GM23248 (cell line): ENCODE results near the gene STK17A. TPM values are rescaled to one million over a fixed set of nuclear protein-coding genes. Genes with fewer than 3 reads are reported as not detected.

ENCODE experiments used
- DNase-seq: peaks from one replicate; pipeline ENCODE4 v3.0.0-alpha.2; 2015
- H2AFZ ChIP-seq: fragments of 200-600 bp; sonication (generic); 2 replicates; pipeline ENCODE4 v1.6.1; 2016; ENCODE audit warnings: antibody characterized with exemption
- H3F3A ChIP-seq: fragments of 200-600 bp; sonication (generic); 2 replicates; pipeline ENCODE4 v1.6.1; 2016; ENCODE audit warnings: mild to moderate bottlenecking, antibody characterized with exemption, mixed run types; ENCODE audit not compliant: insufficient read depth
- H3K27ac ChIP-seq: fragments of 200-600 bp; sonication (generic); 2 replicates; pipeline ENCODE4 v1.5.1; 2016; ENCODE audit warnings: mild to moderate bottlenecking
- H3K27me3 ChIP-seq: fragments of 200-600 bp; sonication (generic); replicated peaks from 2 replicates; pipeline ENCODE4 v1.6.1; 2016; ENCODE audit warnings: mild to moderate bottlenecking; ENCODE audit not compliant: insufficient read depth
- H3K36me3 ChIP-seq: fragments of 200-600 bp; sonication (generic); 2 replicates; pipeline ENCODE4 v1.6.1; 2016; ENCODE audit warnings: low read depth, mild to moderate bottlenecking
- H3K4me1 ChIP-seq: fragments of 200-600 bp; sonication (generic); 2 replicates; pipeline ENCODE4 v1.6.1; 2016; ENCODE audit warnings: mild to moderate bottlenecking; ENCODE audit not compliant: insufficient read depth
- H3K4me2 ChIP-seq: fragments of 200-600 bp; sonication (generic); one replicate; pipeline ENCODE4 v1.6.1; 2016; ENCODE audit warnings: mild to moderate bottlenecking; ENCODE audit not compliant: unreplicated experiment
- H3K4me3 ChIP-seq: fragments of 200-600 bp; sonication (generic); 2 replicates; pipeline ENCODE4 v1.5.1; 2016; ENCODE audit warnings: mild to moderate bottlenecking
- H3K79me2 ChIP-seq: fragments of 200-600 bp; sonication (generic); 2 replicates; pipeline ENCODE4 v1.6.1; 2016; ENCODE audit warnings: mild to moderate bottlenecking; ENCODE audit not compliant: insufficient read depth
- H3K9ac ChIP-seq: fragments of 200-600 bp; sonication (generic); 2 replicates; pipeline ENCODE4 v1.6.1; 2016; ENCODE audit warnings: mild to moderate bottlenecking
- H3K9me2 ChIP-seq: fragments of 200-600 bp; sonication (generic); 2 replicates; pipeline ENCODE4 v1.6.1; 2016; ENCODE audit warnings: mixed run types, mild to moderate bottlenecking, moderate library complexity; ENCODE audit not compliant: insufficient read depth
- H3K9me3 ChIP-seq: fragments of 200-600 bp; sonication (generic); one replicate; pipeline ENCODE4 v1.6.1; 2017; ENCODE audit warnings: low read depth
- H4K20me1 ChIP-seq: fragments of 200-600 bp; sonication (generic); 2 replicates; pipeline ENCODE4 v1.6.0; 2016; ENCODE audit not compliant: insufficient read depth
- EZH2 ChIP-seq: fragments of 200-600 bp; sonication (generic); IDR thresholded peaks from 2 replicates; pipeline ENCODE4 v1.6.1; 2018; ENCODE audit warnings: antibody characterized with exemption, mild to moderate bottlenecking; ENCODE audit not compliant: insufficient read depth, poor library complexity, severe bottlenecking
- EZH2phosphoT487 ChIP-seq: fragments of 200-600 bp; sonication (generic); IDR thresholded peaks from 2 replicates; pipeline ENCODE4 v1.6.1; 2018; ENCODE audit warnings: antibody characterized with exemption, moderate library complexity, mild to moderate bottlenecking, low read depth; ENCODE audit not compliant: insufficient read depth
- WGBS, 2 experiments: methylation state at CpG; one replicate each; pipeline ENCODE4 v1.1.6; 2015 to 2017; ENCODE audit warnings: low lambda C conversion rate in 2 of 2, low coverage in 1 of 2; ENCODE audit errors: missing lambda C conversion rate in 2 of 2; 5-methylcytosine and 5-hydroxymethylcytosine counted together
- in situ Hi-C: fragments of 300-500 bp; cut with MboI; formaldehyde crosslinking; loops from 2 replicates; pipeline ENCODE4 v1.15.0; 2020
- polyA plus RNA-seq: library from polyadenylated mRNA; unstranded; fragments of >200 nt; fragmentation: Nextera tagmentation; extraction: Ambion mirVana; gene quantifications from 2 replicates; pipeline ENCODE4 v1.2.1, GENCODE V29; 2016
- total RNA-seq: library from RNA; depleted of rRNA; stranded (reverse); fragments of >200 nt; shearing (Covaris generic); gene quantifications from 2 replicates; pipeline ENCODE4 v1.2.3, GENCODE V29; 2014

The STK17A gene
- total and polyA plus RNA-seq, 2 experiments from 2014 or later, result 102 to 132 TPM

DNA sequence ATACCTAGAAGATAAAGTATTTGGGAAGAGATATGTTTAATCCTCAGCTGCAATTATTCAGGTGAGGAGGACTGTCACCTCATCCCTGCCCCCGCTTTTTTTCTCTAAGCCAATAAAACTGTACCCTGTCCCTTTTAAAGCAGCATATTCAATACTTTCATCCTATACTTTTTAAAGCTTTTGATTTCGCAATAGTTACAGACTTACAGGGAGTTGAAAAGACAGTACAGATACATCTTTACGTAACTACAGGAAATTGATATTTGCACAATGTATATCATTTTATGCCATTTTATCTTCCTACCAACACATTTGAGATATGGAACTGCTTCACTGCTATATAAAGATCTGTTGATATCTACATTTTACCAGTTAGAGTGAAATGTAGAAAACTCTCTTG is 47.6 kb downstream of the STK17A start:
- Histone ChIP-seq H3K4me1 (0 out of 2 replicates have a peak, but pooled peaks cover under 1% of the 10 kb centered on the region), H4K20me1 (no peaks in the 10 kb centered on the region), H3K36me3 (peaks cover 79% of the 10 kb centered on the region), H3K27ac (no peak overlapping the region), H3K27me3 (no peaks in the 10 kb centered on the region), H3K4me3 (no peak overlapping the region), H3K4me2 (no peak overlapping the region), H2AFZ (no peak overlapping the region), H3K9ac (no peak overlapping the region), H3K79me2 (peaks cover 100% of the 10 kb centered on the region), H3F3A (peaks cover 88% of the 10 kb centered on the region), H3K9me3 (no peaks in the 10 kb centered on the region), H3K9me2 (no peaks in the 10 kb centered on the region)
- no peak for TF ChIP-seq EZH2
- TF ChIP-seq EZH2phosphoT487, result no peak
- no peak for DNase-seq
- in situ Hi-C loops, result no loop called here
- 81% methylated on average over 3 of the region's 3 CpGs for WGBS, 2 experiments

DNA sequence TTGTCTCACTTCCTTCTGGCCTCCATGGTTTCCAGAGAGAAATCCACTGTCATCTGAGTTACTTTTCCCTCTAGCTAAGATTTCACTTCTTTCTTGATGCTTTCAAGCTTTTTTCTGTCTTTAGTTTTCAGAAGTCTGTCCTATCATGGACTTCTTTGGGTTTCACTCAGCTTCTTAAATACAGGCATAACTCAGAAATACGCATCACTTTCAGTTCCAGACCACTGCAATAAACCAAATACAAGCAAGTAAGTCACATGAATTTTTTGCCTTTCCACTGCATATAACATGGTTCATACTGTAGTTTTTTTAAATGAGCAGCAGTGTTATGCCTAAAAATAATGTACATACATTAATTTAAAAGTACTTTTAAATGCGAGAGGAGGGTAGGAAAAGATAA is 48.7 kb downstream of the STK17A start:
- no peaks in the 10 kb centered on the region for H3K9me2 ChIP-seq
- H3K4me2 ChIP-seq, result no peak overlapping the region
- H3K27me3 ChIP-seq, result no peaks in the 10 kb centered on the region
- H3K27ac ChIP-seq, result 0 out of 2 replicates have a peak overlapping the region, but pooled peaks have one; percentile 3
- no peaks in the 10 kb centered on the region for H4K20me1 ChIP-seq
- 96% methylated on average over 2 of the region's 2 CpGs for WGBS, 2 experiments
- no peak for DNase-seq
- no peak for TF ChIP-seq EZH2phosphoT487
- no peak for TF ChIP-seq EZH2
- H3K9me3 ChIP-seq, result no peaks in the 10 kb centered on the region
- no peak overlapping the region for H3K9ac ChIP-seq
- H2AFZ ChIP-seq, result no peak overlapping the region
- H3F3A ChIP-seq, result peaks cover 90% of the 10 kb centered on the region
- in situ Hi-C loops, result no loop called here
- H3K4me3 ChIP-seq, result no peak overlapping the region
- H3K79me2 ChIP-seq, result peaks cover 100% of the 10 kb centered on the region
- peaks cover 10% of the 10 kb centered on the region for H3K4me1 ChIP-seq
- H3K36me3 ChIP-seq, result peaks cover 78% of the 10 kb centered on the region

DNA sequence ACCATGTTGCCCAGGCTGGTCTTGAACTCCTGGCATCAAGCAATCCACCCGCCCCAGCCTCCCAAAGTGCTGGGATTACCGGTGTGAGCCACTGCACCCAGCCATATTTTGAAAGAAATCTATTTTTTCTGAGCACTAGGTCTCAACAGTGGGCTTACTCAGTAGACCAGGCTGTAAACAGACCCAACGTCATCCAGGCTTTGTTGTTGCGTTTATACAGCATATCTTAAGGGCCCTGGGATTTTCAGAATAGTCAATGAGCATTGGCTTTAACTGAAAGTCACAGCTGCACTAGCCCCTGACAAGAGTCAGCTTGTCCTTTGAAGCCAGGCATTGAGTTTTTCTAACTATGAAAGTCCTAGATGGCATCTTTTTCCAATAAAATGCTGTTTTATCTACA is 49.8 kb downstream of the STK17A start:
- Histone ChIP-seq H4K20me1 (no peaks in the 10 kb centered on the region), H3K9ac (no peak overlapping the region), H3K4me3 (no peak overlapping the region), H3K9me2 (no peaks in the 10 kb centered on the region), H2AFZ (no peak overlapping the region), H3K4me2 (no peak overlapping the region), H3K4me1 (peaks cover 22% of the 10 kb centered on the region), H3F3A (peaks cover 91% of the 10 kb centered on the region), H3K27me3 (no peaks in the 10 kb centered on the region), H3K79me2 (peaks cover 100% of the 10 kb centered on the region), H3K27ac (no peak overlapping the region), H3K9me3 (no peaks in the 10 kb centered on the region), H3K36me3 (peaks cover 75% of the 10 kb centered on the region)
- WGBS, 2 experiments, result 89 to 91% methylated on average over 4 of the region's 4 CpGs
- no peak for DNase-seq
- TF ChIP-seq EZH2phosphoT487 (no peak), EZH2 (no peak)
- in situ Hi-C loops, result no loop called here

DNA sequence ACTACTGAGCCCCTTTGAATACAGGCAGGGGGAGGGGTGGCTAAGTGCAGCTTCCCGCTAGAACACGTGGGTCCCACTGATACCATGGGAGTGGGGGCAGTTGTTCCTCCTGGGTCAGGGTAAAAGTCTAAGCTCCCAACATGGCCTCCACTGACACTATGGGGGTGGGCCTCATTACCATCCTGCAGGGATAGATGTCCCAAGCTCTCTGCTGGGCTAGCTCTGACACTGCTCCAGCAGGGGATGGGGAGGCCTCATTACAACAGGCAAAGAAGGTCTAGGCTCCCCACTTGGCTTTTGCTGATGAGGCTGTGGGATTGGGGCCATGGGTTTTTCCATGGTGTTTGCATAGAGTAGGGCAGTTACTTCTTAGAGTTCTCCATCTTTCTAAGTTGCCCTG is 51.5 kb downstream of the STK17A start:
- Histone ChIP-seq H3K27me3 (no peaks in the 10 kb centered on the region), H3K9me2 (no peaks in the 10 kb centered on the region), H3F3A (peaks cover 89% of the 10 kb centered on the region), H3K9me3 (no peaks in the 10 kb centered on the region), H3K36me3 (peaks cover 76% of the 10 kb centered on the region), H3K27ac (no peak overlapping the region), H4K20me1 (no peaks in the 10 kb centered on the region), H3K4me2 (no peak overlapping the region), H3K79me2 (peaks cover 100% of the 10 kb centered on the region), H3K4me3 (no peak overlapping the region), H3K4me1 (peaks cover 36% of the 10 kb centered on the region), H2AFZ (no peak overlapping the region), H3K9ac (no peak overlapping the region)
- DNase-seq, result no peak
- in situ Hi-C loops, result no loop called here
- TF ChIP-seq EZH2 (no peak), EZH2phosphoT487 (no peak)
- 100% methylated on average over 2 of the region's 2 CpGs for WGBS, 2 experiments

DNA sequence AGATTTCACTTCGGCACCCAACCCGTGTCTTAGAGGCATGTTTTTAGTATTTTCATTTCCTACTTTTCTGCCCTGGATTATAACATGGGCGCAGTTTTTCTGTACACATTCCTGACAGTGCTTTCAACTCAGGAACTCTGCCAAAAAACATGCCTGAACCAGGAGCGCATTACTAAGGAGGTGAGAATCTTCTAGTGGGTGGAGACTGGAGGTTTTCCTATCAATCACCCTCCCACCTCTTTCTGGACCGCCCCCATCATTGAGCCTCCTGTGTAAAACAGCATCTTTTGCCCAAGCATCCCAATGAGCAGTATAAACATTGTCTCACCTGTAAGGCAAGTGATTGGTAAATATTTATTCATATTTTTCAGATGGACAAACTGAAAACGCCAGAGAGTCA is 53.2 kb downstream of the STK17A start:
- Histone ChIP-seq H4K20me1 (no peaks in the 10 kb centered on the region), H3F3A (peaks cover 91% of the 10 kb centered on the region), H3K9me3 (no peaks in the 10 kb centered on the region), H3K79me2 (peaks cover 98% of the 10 kb centered on the region), H3K9me2 (no peaks in the 10 kb centered on the region), H3K4me3 (no peak overlapping the region), H3K27me3 (no peaks in the 10 kb centered on the region), H3K4me2 (no peak overlapping the region), H2AFZ (no peak overlapping the region), H3K36me3 (peaks cover 71% of the 10 kb centered on the region), H3K4me1 (peaks cover 51% of the 10 kb centered on the region), H3K27ac (peak overlapping the region; percentile 82; the same call in 1 of the 2 replicates), H3K9ac (no peak overlapping the region)
- 88 to 91% methylated on average over 6 of the region's 6 CpGs for WGBS, 2 experiments
- DNase-seq, result peak; percentile 50
- no peak for TF ChIP-seq EZH2phosphoT487
- in situ Hi-C loops, result no loop called here
